Activated CD4-positive, alpha-beta T cell treated with anti-CD3 and anti-CD28 coated beads, Interleukin-2, amount 50 U/mL, for 48 hours (primary cell): Measurements from ENCODE around the gene PMP22.

Experiments
- DNase-seq, 2 experiments: peaks; one replicate each; pipeline ENCODE4 v3.0.0-alpha.2; 2020

PMP22 gene

GRCh38 chr17:15265131-15265530, at the start of gene PMP22:
PMP22 (minus strand) TSS chr17:15265326; CDS start chr17:15260727, 4,599 bp downstream.
- no peak for DNase-seq

GRCh38 chr17:15311996-15312395, 46.9 kb upstream of the PMP22 start:
- DNase-seq, result no peak

- DNase-seq, result no peak
These were observed 44.7 kb upstream of the PMP22 start for GRCh38 chr17:15309793-15310192.

GRCh38 chr17:15309236-15309635, 44.1 kb upstream of the PMP22 start:
- no peak for DNase-seq

- DNase-seq, result no peak
These were observed 43.6 kb upstream of the PMP22 start for GRCh38 chr17:15308758-15309157.

GRCh38 chr17:15307710-15308111, 42.6 kb upstream of the PMP22 start:
- DNase-seq, result no peak

GRCh38 chr17:15303851-15304250, 38.7 kb upstream of the PMP22 start:
- DNase-seq, result no peak

GRCh38 chr17:15303268-15303667, 38.1 kb upstream of the PMP22 start:
- no peak for DNase-seq

GRCh38 chr17:15301845-15302244, 36.7 kb upstream of the PMP22 start:
- no peak for DNase-seq

GRCh38 chr17:15298176-15298575, 33.0 kb upstream of the PMP22 start:
- no peak for DNase-seq

- no peak for DNase-seq
These were observed 28.4 kb upstream of the PMP22 start for GRCh38 chr17:15293558-15293957.

GRCh38 chr17:15291674-15292361, 26.7 kb upstream of the PMP22 start:
- no peak for DNase-seq

GRCh38 chr17:15290605-15291004, 25.5 kb upstream of the PMP22 start:
- DNase-seq, result no peak

- no peak for DNase-seq
These were observed 24.4 kb upstream of the PMP22 start for GRCh38 chr17:15289285-15290183.

GRCh38 chr17:15288859-15289258, 23.7 kb upstream of the PMP22 start:
- DNase-seq, result no peak

- no peak for DNase-seq
These were observed 22.6 kb upstream of the PMP22 start for GRCh38 chr17:15287538-15288267.

GRCh38 chr17:15285466-15285865, 20.3 kb upstream of the PMP22 start:
- no peak for DNase-seq

- no peak for DNase-seq
These were observed 19.4 kb upstream of the PMP22 start for GRCh38 chr17:15284537-15284936.

GRCh38 chr17:15284107-15284506, 19.0 kb upstream of the PMP22 start:
- no peak for DNase-seq

- DNase-seq, result no peak
These were observed 16.8 kb upstream of the PMP22 start for GRCh38 chr17:15281909-15282308.

GRCh38 chr17:15278924-15279477, 13.9 kb upstream of the PMP22 start:
- DNase-seq, result no peak

GRCh38 chr17:15278380-15278779, 13.3 kb upstream of the PMP22 start:
- no peak for DNase-seq

GRCh38 chr17:15274017-15274416, 8.9 kb upstream of the PMP22 start:
- DNase-seq, result no peak
